ENCODE measurements around the gene NLRP1. TPM values are rescaled to one million over a fixed set of nuclear protein-coding genes. Genes with fewer than 3 reads are reported as not detected.

Gene NLRP1
- total and polyA plus RNA-seq, 9 of the 15 experiments (the other 6 are each of a cell fraction or from before 2014, with no cell fraction given): 4.0 to 69.4 (median 27.7) TPM

- no peak for TF ChIP-seq RERE (CRISPR knock-in tag; IDR thresholded peaks at IDR 0.05; ENCODE audit: borderline replicate concordance)
- 0 out of 2 replicates have a peak, but pooled peaks have one; percentile 19 for TF ChIP-seq CTBP1 (IDR thresholded peaks at IDR 0.05; ENCODE audit: borderline replicate concordance)
- no peak for TF ChIP-seq DMBX1 (CRISPR knock-in tag; IDR thresholded peaks at IDR 0.05; ENCODE audit: borderline replicate concordance)
- TF ChIP-seq HMGXB4 (CRISPR knock-in tag; IDR thresholded peaks at IDR 0.05): no peak
- no peak for TF ChIP-seq HMG20A (CRISPR knock-in tag; conservative IDR thresholded peaks at IDR 0.05)
- TF ChIP-seq MITF (IDR thresholded peaks at IDR 0.05): no peak
- TF ChIP-seq NFIX (CRISPR knock-in tag; IDR thresholded peaks at IDR 0.05; ENCODE audit: low read depth): no peak
- no peak for TF ChIP-seq BRF1 (IDR thresholded peaks at IDR 0.05; ENCODE audit: borderline replicate concordance, extremely low read depth, insufficient read length)
- TF ChIP-seq CLOCK (CRISPR knock-in tag; IDR thresholded peaks at IDR 0.05; ENCODE audit: borderline replicate concordance): no peak
- no peak for TF ChIP-seq ARNT (IDR thresholded peaks at IDR 0.05)
- TF ChIP-seq ZNF511 (CRISPR knock-in tag; IDR thresholded peaks at IDR 0.05): no peak
- TF ChIP-seq SFPQ (IDR thresholded peaks at IDR 0.05; ENCODE audit: low read depth, low read length): no peak
Observed at GRCh38 chr17:5619088-5619740, 34.9 kb upstream of the NLRP1 start (continued).

Data from K562 (cell line).